Left lung (tissue), 10 donors: ENCODE measurements around the gene CDH13. TPM values are rescaled to one million over a fixed set of nuclear protein-coding genes. Genes with fewer than 3 reads are reported as not detected.

Source experiments
- ATAC-seq: fragments of 200-7000 bp; cut with Tn5 transposase; one replicate; pipeline ENCODE4 v1.9.1; 2020; ENCODE audit warnings: moderate library complexity
- DNase-seq, 4 donors: peaks; one replicate each; pipeline ENCODE4 v3.0.0-alpha.2; 2013 to 2020
- H3K27ac ChIP-seq, 2 donors: fragments of 200-600 bp; sonication (generic) in 1 of 2; one replicate each; pipeline versions ENCODE4 v1.5.0 to v1.8.0; 2020 to 2021
- H3K27me3 ChIP-seq, 2 donors: fragments of 200-600 bp; sonication (generic) in 1 of 2; one replicate each; pipeline versions ENCODE4 v1.5.0 to v1.8.0; 2020 to 2021
- H3K36me3 ChIP-seq, 2 donors: fragments of 200-600 bp; sonication (generic) in 1 of 2; one replicate each; pipeline versions ENCODE4 v1.5.0 to v1.8.0; 2020 to 2021
- H3K4me1 ChIP-seq, 2 donors: fragments of 200-600 bp; one replicate each; pipeline ENCODE4 v1.8.0; 2021
- H3K4me3 ChIP-seq, 2 donors: fragments of 200-600 bp; sonication (generic) in 1 of 2; one replicate each; pipeline versions ENCODE4 v1.5.0 to v1.8.0; 2020 to 2021; ENCODE audit warnings: mild to moderate bottlenecking in 1 of 2
- H3K9me3 ChIP-seq, 2 donors: fragments of 200-600 bp; sonication (generic) in 1 of 2; one replicate each; pipeline versions ENCODE4 v1.5.0 to v1.8.0; 2020 to 2021
- CTCF ChIP-seq, 2 donors: fragments of 200-600 bp; sonication (generic) in 1 of 2; IDR thresholded peaks; one replicate each; pipeline versions ENCODE4 v1.5.0 to v1.8.0; 2021; ENCODE audit warnings: antibody characterized with exemption in 2 of 2
- intact Hi-C, 2 donors: fragments of 100-400 bp; cut with DNase I; formaldehyde crosslinking; loops; one replicate each; pipeline versions ENCODE4 v1.11.2 to v1.14.2; 2022
- polyA plus RNA-seq, 6 donors: library from polyadenylated mRNA; unstranded; fragments of 120-200 nt; gene quantifications; one replicate each; pipeline ENCODE4 v1.2.1, GENCODE V29; 2013; ENCODE audit not compliant: insufficient read length in 6 of 6
- total RNA-seq, 2 donors: library from RNA; stranded (reverse); fragmentation: NEBNext Ultra II Directional; extraction: Animal tissue kit (Norgen Biotek cat#: 25700); gene quantifications; one replicate each; pipeline ENCODE4 v1.2.1, GENCODE V29; 2021
- donor health status: DM: no; HTN: yes; CAD: no.
- donor health status: DM: no; HTN: no; CAD: no.

CDH13 gene
- total and polyA plus RNA-seq, 8 donors = 2.7 to 20.3 (median 3.2) TPM

DNA sequence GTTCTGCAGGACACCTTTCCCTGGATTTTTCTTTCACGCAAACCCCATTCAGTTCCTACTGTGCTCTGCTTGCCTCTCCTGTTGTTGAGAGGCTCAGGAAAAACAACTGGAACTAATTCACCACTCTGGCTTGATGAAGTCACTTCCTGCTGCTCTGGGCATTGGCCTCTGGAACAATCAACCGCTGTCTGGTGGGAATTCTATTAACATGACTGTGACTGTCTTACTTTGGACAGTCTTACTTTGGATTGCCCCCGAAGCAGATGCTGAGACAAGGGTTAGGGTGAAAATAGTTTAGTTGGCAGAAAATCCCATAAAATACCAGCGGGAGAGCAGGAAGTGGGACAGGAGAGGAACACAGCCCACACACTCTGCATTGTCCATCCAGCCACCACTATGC lies 1091.0 kb downstream of the CDH13 start:
- Histone ChIP-seq H3K4me3 (no peak overlapping the region), H3K36me3 (no peaks in the 10 kb centered on the region), H3K27me3 (no peaks in the 10 kb centered on the region), H3K9me3 (no peaks in the 10 kb centered on the region), H3K27ac (no peak overlapping the region), H3K4me1 (peaks cover 0 to 4% of the 10 kb centered on the region in 2 donors)
- DNase-seq (no peak), ATAC-seq (no peak)
- no peak for TF ChIP-seq CTCF (IDR thresholded peaks at IDR 0.05)
- intact Hi-C loops = no loop called here

GRCh38 chr16:83720213-83720612 lies 1093.4 kb downstream of the CDH13 start:
- no peak overlapping the region for H3K4me3 ChIP-seq
- no peak for DNase-seq
- no peak for TF ChIP-seq CTCF (IDR thresholded peaks at IDR 0.05)

GRCh38 chr16:83720981-83721380 lies 1094.2 kb downstream of the CDH13 start:
- intact Hi-C loops = no loop called here

More at GRCh38 chr16:83720213-83720612, 1093.4 kb downstream of the CDH13 start:
- Histone ChIP-seq H3K9me3 (no peaks in the 10 kb centered on the region), H3K4me1 (no peaks in the 10 kb centered on the region), H3K27ac (no peak overlapping the region), H3K27me3 (no peaks in the 10 kb centered on the region), H3K36me3 (no peaks in the 10 kb centered on the region)
- intact Hi-C loops = no loop called here
- no peak for ATAC-seq

DNA sequence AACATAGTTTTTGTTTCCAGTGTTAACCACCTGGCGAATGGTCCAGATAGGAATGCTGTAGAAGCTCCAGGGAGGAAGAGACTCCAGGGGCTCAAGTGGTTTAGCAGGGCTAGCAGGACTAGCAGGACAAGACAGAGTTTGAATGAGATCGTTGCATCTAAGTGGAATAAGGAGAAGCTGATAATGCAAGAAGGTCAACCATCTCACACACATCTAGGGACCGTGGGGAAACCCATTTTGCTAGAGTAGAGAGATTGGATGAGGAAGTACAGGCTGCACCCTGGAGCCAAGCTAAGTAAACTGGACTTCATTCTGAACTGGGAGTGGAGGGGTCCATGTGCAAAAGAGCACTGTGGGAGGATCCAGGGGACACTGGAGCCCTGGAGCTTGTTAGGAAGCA lies 1094.9 kb downstream of the CDH13 start:
- Histone ChIP-seq H3K36me3 (no peaks in the 10 kb centered on the region), H3K4me3 (no peak overlapping the region), H3K9me3 (no peaks in the 10 kb centered on the region), H3K27me3 (no peaks in the 10 kb centered on the region), H3K4me1 (peaks cover 0 to under 1% of the 10 kb centered on the region in 2 donors), H3K27ac (no peak overlapping the region)
- no peak for TF ChIP-seq CTCF (IDR thresholded peaks at IDR 0.05)
- DNase-seq = no peak
- ATAC-seq = no peak
- intact Hi-C loops = no loop called here

More at GRCh38 chr16:83720981-83721380, 1094.2 kb downstream of the CDH13 start:
- no peaks in the 10 kb centered on the region for H3K27me3 ChIP-seq
- no peak overlapping the region for H3K4me3 ChIP-seq
- no peak for TF ChIP-seq CTCF (IDR thresholded peaks at IDR 0.05)
- no peak for ATAC-seq
- H3K4me1 ChIP-seq = no peaks in the 10 kb centered on the region
- no peak overlapping the region for H3K27ac ChIP-seq
- no peak for DNase-seq
- H3K9me3 ChIP-seq = no peaks in the 10 kb centered on the region
- no peaks in the 10 kb centered on the region for H3K36me3 ChIP-seq

DNA sequence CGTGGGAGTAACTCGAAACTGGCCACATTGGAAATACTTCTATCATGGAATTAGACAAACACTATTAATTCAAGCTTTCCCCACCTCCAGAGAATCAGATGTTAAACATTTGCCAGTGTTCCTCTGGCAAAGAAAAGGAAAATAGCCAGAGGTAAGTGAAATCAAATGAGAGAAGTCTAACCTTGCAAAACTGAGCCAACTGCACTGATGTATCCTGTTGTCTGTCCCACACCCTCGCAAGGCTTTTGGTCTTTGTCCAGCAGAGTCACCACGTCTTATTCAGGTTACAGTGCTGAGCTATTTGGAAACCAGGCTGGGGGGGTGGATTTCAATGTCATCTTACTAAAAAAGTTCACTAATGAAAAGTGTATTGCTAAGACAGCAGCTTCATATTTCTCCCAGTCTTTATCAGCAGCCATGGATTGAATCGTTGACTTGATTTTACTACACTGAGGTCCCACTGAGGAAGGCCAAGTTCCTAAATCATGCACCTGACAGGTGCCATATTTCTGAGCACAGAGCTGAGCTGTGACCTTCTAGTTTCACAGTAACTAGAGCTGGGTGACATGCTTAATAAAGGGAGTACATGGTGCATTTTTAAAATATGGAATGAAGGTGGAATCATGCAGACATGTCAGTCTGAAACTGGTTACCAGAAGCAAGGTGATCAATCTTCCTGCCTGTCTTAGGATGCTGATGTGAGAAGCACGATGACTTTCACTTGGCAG lies 1095.9 kb downstream of the CDH13 start:
- intact Hi-C loops = no loop called here
- ATAC-seq = no peak
- H3K36me3 ChIP-seq = no peaks in the 10 kb centered on the region

More for the DNA sequence above, 1095.9 kb downstream of the CDH13 start:
- Histone ChIP-seq H3K27ac (no peak overlapping the region), H3K9me3 (no peaks in the 10 kb centered on the region), H3K4me1 (peaks cover 0 to 4% of the 10 kb centered on the region in 2 donors), H3K27me3 (no peaks in the 10 kb centered on the region), H3K4me3 (no peak overlapping the region)
- TF ChIP-seq CTCF (IDR thresholded peaks at IDR 0.05) = no peak
- DNase-seq = no peak
